ENCODE data around the gene SPATA21. TPM values are rescaled to one million over a fixed set of nuclear protein-coding genes. Genes with fewer than 3 reads are reported as not detected.

SPATA21 gene
- total and polyA plus RNA-seq, 2 donors (not counting 3 experiments of a cell fraction or from before 2014, with no cell fraction given) = not detected

- TF ChIP-seq FOS (IDR thresholded peaks at IDR 0.05; ENCODE audit: borderline replicate concordance, insufficient read depth, low read length) (no peak), CTCF (IDR thresholded peaks at IDR 0.05; ENCODE audit: extremely low read depth in 1 of 2, insufficient read depth in 1 of 2, low read depth in 1 of 2, low read length in 2 of 2) (no peak)
- peaks cover 12% of the 10 kb centered on the region for H3K4me1 ChIP-seq (ENCODE audit: control insufficient read depth, extremely low read depth, insufficient read depth, low read length)
- no peak overlapping the region for H3K4me2 ChIP-seq (ENCODE audit: insufficient read depth, low read length)
- dilution Hi-C loops (cut with MboI; ENCODE audit: extremely low pct_ligation_motif_present, low sequenced_read_pairs) = no loop called here
- peaks cover 36% of the 10 kb centered on the region for H3K79me2 ChIP-seq (ENCODE audit: control insufficient read depth, insufficient read depth, low read length)
- no peaks in the 10 kb centered on the region for H4K20me1 ChIP-seq (replicated peaks; ENCODE audit: control insufficient read depth, extremely low read depth, insufficient read depth, low read length)
- no peak overlapping the region for H3K9ac ChIP-seq (replicated peaks; ENCODE audit: extremely low read depth, insufficient read depth, low read length)
- CTCF ChIA-PET = no interaction called here
- H3K9me1 ChIP-seq (replicated peaks; ENCODE audit: control insufficient read depth, extremely low read depth, insufficient read depth, low read length) = no peaks in the 10 kb centered on the region
- no peak overlapping the region for H3K4me3 ChIP-seq (replicated peaks in 1 of 3; ENCODE audit: insufficient read depth in 1 of 3, low read depth in 1 of 3, low read length in 3 of 3)
- H3K36me3 ChIP-seq (ENCODE audit: control insufficient read depth in 2 of 2, extremely low read depth in 1 of 2, insufficient read depth in 2 of 2, low read length in 2 of 2) = peaks cover 14 to 31% of the 10 kb centered on the region in 2 experiments
- H2AFZ ChIP-seq (ENCODE audit: low read depth, low read length) = no peak overlapping the region
- intact Hi-C loops (cut with micrococcal nuclease) = loop anchor here (10.0 kb wide), 1 partner anchor 238 kb away; no protein-coding TSS in a partner anchor
- POLR2A ChIA-PET = no interaction called here
- no TSS peak for BruUV-seq (replicated peaks)
- no peaks in the 10 kb centered on the region for H3K9me3 ChIP-seq (replicated peaks; ENCODE audit: control insufficient read depth, insufficient read depth, low read length)
- no peak for FAIRE-seq
- no peaks in the 10 kb centered on the region for H3K27me3 ChIP-seq (ENCODE audit: control insufficient read depth in 2 of 2, insufficient read depth in 2 of 2, low read length in 2 of 2)
- DNase-seq (ENCODE audit: low read depth, low spot score) = no peak
- no peak overlapping the region for H3K27ac ChIP-seq (ENCODE audit: insufficient read depth, low read depth, low read length)
Measured at GRCh38 chr1:16442941-16443340, 5.7 kb upstream of the SPATA21 start.

GRCh38 chr1:16442265-16442664, 5.0 kb upstream of the SPATA21 start:
- H3K9ac ChIP-seq (replicated peaks; ENCODE audit: extremely low read depth, insufficient read depth, low read length) = no peak overlapping the region
- DNase-seq (ENCODE audit: low read depth, low spot score) = no peak

More at GRCh38 chr1:16442265-16442664, 5.0 kb upstream of the SPATA21 start:
- ChIA-PET CTCF (no interaction called here), POLR2A (no interaction called here)
- no peak overlapping the region for H3K27ac ChIP-seq (ENCODE audit: insufficient read depth, low read depth, low read length)
- no peak for FAIRE-seq
- no peak overlapping the region for H3K4me2 ChIP-seq (ENCODE audit: insufficient read depth, low read length)
- peaks cover 11 to 25% of the 10 kb centered on the region in 2 experiments for H3K36me3 ChIP-seq (ENCODE audit: control insufficient read depth in 2 of 2, extremely low read depth in 1 of 2, insufficient read depth in 2 of 2, low read length in 2 of 2)
- dilution Hi-C loops (cut with MboI; ENCODE audit: extremely low pct_ligation_motif_present, low sequenced_read_pairs) = no loop called here
- peaks cover 12% of the 10 kb centered on the region for H3K4me1 ChIP-seq (ENCODE audit: control insufficient read depth, extremely low read depth, insufficient read depth, low read length)
- no peak overlapping the region for H2AFZ ChIP-seq (ENCODE audit: low read depth, low read length)
- TF ChIP-seq MAX (IDR thresholded peaks at IDR 0.05; ENCODE audit: insufficient read depth, insufficient read length) (no peak), POLR2A (IDR thresholded peaks at IDR 0.05; ENCODE audit: low read depth, low read length) (no peak), POLR2AphosphoS5 (IDR thresholded peaks at IDR 0.05; ENCODE audit: insufficient read depth, low read depth, low read length) (no peak), JUN (IDR thresholded peaks at IDR 0.05; ENCODE audit: borderline replicate concordance, insufficient read depth, insufficient read length, low read depth) (no peak), EZH2 (IDR thresholded peaks at IDR 0.05; ENCODE audit: borderline replicate concordance, low read depth, low read length, severe bottlenecking) (no peak), FOS (IDR thresholded peaks at IDR 0.05; ENCODE audit: borderline replicate concordance, insufficient read depth, low read length) (no peak), CTCF (IDR thresholded peaks at IDR 0.05; ENCODE audit: extremely low read depth in 1 of 2, insufficient read depth in 1 of 2, low read depth in 1 of 2, low read length in 2 of 2) (no peak), GATA2 (IDR thresholded peaks at IDR 0.05; ENCODE audit: insufficient read depth, insufficient read length, low read depth, low read length) (no peak), MYC (IDR thresholded peaks at IDR 0.05; ENCODE audit: low read depth, low read length) (no peak)
- BruUV-seq (replicated peaks) = no TSS peak
- H4K20me1 ChIP-seq (replicated peaks; ENCODE audit: control insufficient read depth, extremely low read depth, insufficient read depth, low read length) = no peaks in the 10 kb centered on the region
- H3K9me1 ChIP-seq (replicated peaks; ENCODE audit: control insufficient read depth, extremely low read depth, insufficient read depth, low read length) = no peaks in the 10 kb centered on the region
- H3K4me3 ChIP-seq (replicated peaks in 1 of 3; ENCODE audit: insufficient read depth in 1 of 3, low read depth in 1 of 3, low read length in 3 of 3) = no peak overlapping the region
- peaks cover 36% of the 10 kb centered on the region for H3K79me2 ChIP-seq (ENCODE audit: control insufficient read depth, insufficient read depth, low read length)
- no peaks in the 10 kb centered on the region for H3K9me3 ChIP-seq (replicated peaks; ENCODE audit: control insufficient read depth, insufficient read depth, low read length)
- no peaks in the 10 kb centered on the region for H3K27me3 ChIP-seq (ENCODE audit: control insufficient read depth in 2 of 2, insufficient read depth in 2 of 2, low read length in 2 of 2)
- intact Hi-C loops (cut with micrococcal nuclease) = loop anchor here (10.0 kb wide), 1 partner anchor 237 kb away; no protein-coding TSS in a partner anchor
